DOHH2 (cell line): Measurements from ENCODE around the gene TCIRG1.

Source experiments
- H3F3A ChIP-seq: fragments of 200-600 bp; sonication (generic), shearing (Covaris generic); 2 replicates; pipeline ENCODE4 v1.6.0; 2016; ENCODE audit warnings: antibody characterized with exemption, mild to moderate bottlenecking; ENCODE audit not compliant: control insufficient read depth, insufficient read depth
- H3K27ac ChIP-seq: fragments of 200-600 bp; sonication (generic); 2 replicates; pipeline ENCODE4 v1.5.1; 2014; ENCODE audit warnings: low read depth, mild to moderate bottlenecking, low read length, moderate library complexity
- H3K27me3 ChIP-seq: fragments of 200-600 bp; sonication (generic); 2 replicates; pipeline ENCODE4 v1.6.1; 2014; ENCODE audit warnings: mild to moderate bottlenecking, low read length, mixed read lengths; ENCODE audit not compliant: control insufficient read depth
- H3K36me3 ChIP-seq: fragments of 200-600 bp; sonication (generic); 2 replicates; pipeline ENCODE4 v1.6.1; 2014; ENCODE audit warnings: mild to moderate bottlenecking, low read length, moderate library complexity, mixed read lengths; ENCODE audit not compliant: control insufficient read depth
- H3K4me1 ChIP-seq: fragments of 200-600 bp; sonication (generic); 2 replicates; pipeline ENCODE4 v1.6.1; 2014; ENCODE audit warnings: mild to moderate bottlenecking, low read length, mixed read lengths; ENCODE audit not compliant: control insufficient read depth
- H3K4me2 ChIP-seq: fragments of 200-600 bp; sonication (generic); 2 replicates; pipeline ENCODE4 v1.6.0; 2014; ENCODE audit warnings: mild to moderate bottlenecking, low read length, moderate library complexity
- H3K4me3 ChIP-seq: fragments of 200-600 bp; sonication (generic); 2 replicates; pipeline ENCODE4 v1.5.1; 2014; ENCODE audit warnings: mild to moderate bottlenecking, low read length, mixed read lengths
- H3K79me2 ChIP-seq: fragments of 200-600 bp; sonication (generic); 2 replicates; pipeline ENCODE4 v1.6.1; 2014; ENCODE audit warnings: mild to moderate bottlenecking, low read length, mixed read lengths; ENCODE audit not compliant: control insufficient read depth
- H3K9me2 ChIP-seq: fragments of 200-600 bp; sonication (generic); replicated peaks from 2 replicates; pipeline ENCODE4 v1.6.1; 2014; ENCODE audit warnings: mild to moderate bottlenecking, low read length, mixed read lengths; ENCODE audit not compliant: control insufficient read depth
- H3K9me3 ChIP-seq: fragments of 200-600 bp; sonication (generic); 2 replicates; pipeline ENCODE4 v1.6.1; 2014; ENCODE audit warnings: antibody characterized with exemption, low read length, mixed read lengths; ENCODE audit not compliant: control insufficient read depth, insufficient read depth
- H4K20me1 ChIP-seq: fragments of 200-600 bp; sonication (generic); 2 replicates; pipeline ENCODE4 v1.6.0; 2014; ENCODE audit warnings: low read depth, mild to moderate bottlenecking, antibody characterized with exemption, low read length, moderate library complexity; ENCODE audit not compliant: control insufficient read depth, insufficient read depth
- EZH2phosphoT487 ChIP-seq: fragments of 200-600 bp; sonication (generic); IDR thresholded peaks from 2 replicates; pipeline ENCODE4 v1.6.1; 2017; ENCODE audit warnings: borderline replicate concordance, mild to moderate bottlenecking, antibody characterized with exemption, low read length, moderate library complexity, mixed read lengths
- TF ChIP-seq, protein P1 (sequence below): fragments of 200-600 bp; sonication (generic); IDR thresholded peaks from one replicate; pipeline ENCODE4 v1.5.1; 2014; ENCODE audit warnings: antibody characterized with exemption, mild to moderate bottlenecking, low read depth, low read length; ENCODE audit not compliant: poor library complexity, severe bottlenecking

Gene TCIRG1

GRCh38 chr11:68018730-68019190, 20.1 kb upstream of the TCIRG1 start:
- TF ChIP-seq, protein P1, sequence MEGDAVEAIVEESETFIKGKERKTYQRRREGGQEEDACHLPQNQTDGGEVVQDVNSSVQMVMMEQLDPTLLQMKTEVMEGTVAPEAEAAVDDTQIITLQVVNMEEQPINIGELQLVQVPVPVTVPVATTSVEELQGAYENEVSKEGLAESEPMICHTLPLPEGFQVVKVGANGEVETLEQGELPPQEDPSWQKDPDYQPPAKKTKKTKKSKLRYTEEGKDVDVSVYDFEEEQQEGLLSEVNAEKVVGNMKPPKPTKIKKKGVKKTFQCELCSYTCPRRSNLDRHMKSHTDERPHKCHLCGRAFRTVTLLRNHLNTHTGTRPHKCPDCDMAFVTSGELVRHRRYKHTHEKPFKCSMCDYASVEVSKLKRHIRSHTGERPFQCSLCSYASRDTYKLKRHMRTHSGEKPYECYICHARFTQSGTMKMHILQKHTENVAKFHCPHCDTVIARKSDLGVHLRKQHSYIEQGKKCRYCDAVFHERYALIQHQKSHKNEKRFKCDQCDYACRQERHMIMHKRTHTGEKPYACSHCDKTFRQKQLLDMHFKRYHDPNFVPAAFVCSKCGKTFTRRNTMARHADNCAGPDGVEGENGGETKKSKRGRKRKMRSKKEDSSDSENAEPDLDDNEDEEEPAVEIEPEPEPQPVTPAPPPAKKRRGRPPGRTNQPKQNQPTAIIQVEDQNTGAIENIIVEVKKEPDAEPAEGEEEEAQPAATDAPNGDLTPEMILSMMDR, result no peak
- no peak for TF ChIP-seq EZH2phosphoT487
- no peaks in the 10 kb centered on the region for H3K36me3 ChIP-seq
- H3K9me2 ChIP-seq, result no peaks in the 10 kb centered on the region
- H3K27me3 ChIP-seq, result no peaks in the 10 kb centered on the region
- H4K20me1 ChIP-seq, result no peaks in the 10 kb centered on the region
- no peak overlapping the region for H3K27ac ChIP-seq
- no peaks in the 10 kb centered on the region for H3K9me3 ChIP-seq
- H3K79me2 ChIP-seq, result no peaks in the 10 kb centered on the region
- H3F3A ChIP-seq, result no peaks in the 10 kb centered on the region
- no peak overlapping the region for H3K4me2 ChIP-seq
- no peaks in the 10 kb centered on the region for H3K4me1 ChIP-seq
- no peak overlapping the region for H3K4me3 ChIP-seq

GRCh38 chr11:68019486-68019885, 19.3 kb upstream of the TCIRG1 start:
- H3K79me2 ChIP-seq, result no peaks in the 10 kb centered on the region
- no peaks in the 10 kb centered on the region for H3K36me3 ChIP-seq
- no peak overlapping the region for H3K4me2 ChIP-seq
- H4K20me1 ChIP-seq, result no peaks in the 10 kb centered on the region
- H3K9me3 ChIP-seq, result no peaks in the 10 kb centered on the region
- TF ChIP-seq, protein P1, result no peak
- H3K4me3 ChIP-seq, result no peak overlapping the region
- H3K27me3 ChIP-seq, result no peaks in the 10 kb centered on the region
- no peak overlapping the region for H3K27ac ChIP-seq
- no peaks in the 10 kb centered on the region for H3K4me1 ChIP-seq
- H3K9me2 ChIP-seq, result no peaks in the 10 kb centered on the region
- H3F3A ChIP-seq, result no peaks in the 10 kb centered on the region; the same call in 1 of the 2 replicates

GRCh38 chr11:68020575-68020974, 18.2 kb upstream of the TCIRG1 start:
- no peak for TF ChIP-seq EZH2phosphoT487
- TF ChIP-seq, protein P1, result no peak
- H3K4me2 ChIP-seq, result no peak overlapping the region
- H3K36me3 ChIP-seq, result no peaks in the 10 kb centered on the region
- H3K79me2 ChIP-seq, result no peaks in the 10 kb centered on the region
- no peaks in the 10 kb centered on the region for H4K20me1 ChIP-seq
- H3F3A ChIP-seq, result no peaks in the 10 kb centered on the region; the same call in 1 of the 2 replicates
- no peak overlapping the region for H3K4me3 ChIP-seq
- H3K27ac ChIP-seq, result no peak overlapping the region
- H3K9me2 ChIP-seq, result no peaks in the 10 kb centered on the region
- H3K4me1 ChIP-seq, result no peaks in the 10 kb centered on the region
- H3K27me3 ChIP-seq, result no peaks in the 10 kb centered on the region
- H3K9me3 ChIP-seq, result no peaks in the 10 kb centered on the region
